NCI-H2171 treated with DMSO at 0.1 percent for 48 hours (cell line): ENCODE measurements around the gene CROCC2.

ENCODE experiments used
- DNase-seq: peaks from one replicate; lab custom pipeline; 2025; lab: John Stamatoyannopoulos, UW

CROCC2 gene

GRCh38 chr2:240875228-240876034 lies 30.7 kb upstream of the CROCC2 start:
- DNase-seq: no peak

- no peak for DNase-seq
These were observed 30.1 kb upstream of the CROCC2 start for GRCh38 chr2:240876035-240876474.

GRCh38 chr2:240876475-240877251 lies 29.5 kb upstream of the CROCC2 start:
- DNase-seq: no peak

- no peak for DNase-seq
These were observed 28.4 kb upstream of the CROCC2 start for GRCh38 chr2:240877460-240878340.

GRCh38 chr2:240878341-240878936 lies 27.7 kb upstream of the CROCC2 start:
- DNase-seq: no peak

GRCh38 chr2:240879105-240879504 lies 27.0 kb upstream of the CROCC2 start:
- DNase-seq: no peak

- DNase-seq: peak; percentile 26
These were observed 24.2 kb upstream of the CROCC2 start for GRCh38 chr2:240881913-240882312.

GRCh38 chr2:240884221-240884620 lies 21.9 kb upstream of the CROCC2 start:
- no peak for DNase-seq

GRCh38 chr2:240884745-240885144 lies 21.4 kb upstream of the CROCC2 start:
- no peak for DNase-seq

GRCh38 chr2:240885566-240885965 lies 20.6 kb upstream of the CROCC2 start:
- no peak for DNase-seq

- DNase-seq: no peak
These were observed 20.0 kb upstream of the CROCC2 start for GRCh38 chr2:240886023-240886565.

- no peak for DNase-seq
These were observed 19.2 kb upstream of the CROCC2 start for GRCh38 chr2:240886678-240887609.

- DNase-seq: no peak
These were observed 18.5 kb upstream of the CROCC2 start for GRCh38 chr2:240887631-240888030.

GRCh38 chr2:240888130-240888889 lies 17.8 kb upstream of the CROCC2 start:
- no peak for DNase-seq

- no peak for DNase-seq
These were observed 17.1 kb upstream of the CROCC2 start for GRCh38 chr2:240888890-240889573.

- no peak for DNase-seq
These were observed 16.3 kb upstream of the CROCC2 start for GRCh38 chr2:240889601-240890560.

GRCh38 chr2:240890691-240891090 lies 15.4 kb upstream of the CROCC2 start:
- DNase-seq: no peak
